CD4-positive, alpha-beta T cell treated with Interleukin-21 for 1 hour (primary cell): ENCODE results near the gene DRD5.

Experiments used
- DNase-seq: peaks from one replicate; pipeline ENCODE4 v3.0.0-alpha.2; 2020

Gene DRD5

GRCh38 chr4:9820343-9820742, 38.9 kb downstream of the DRD5 start:
- DNase-seq: no peak

GRCh38 chr4:9825049-9825448, 43.6 kb downstream of the DRD5 start:
- no peak for DNase-seq

GRCh38 chr4:9826551-9826950, 45.1 kb downstream of the DRD5 start:
- DNase-seq: no peak

GRCh38 chr4:9832640-9833039, 51.2 kb downstream of the DRD5 start:
- DNase-seq: no peak

GRCh38 chr4:9833421-9833820, 52.0 kb downstream of the DRD5 start:
- no peak for DNase-seq
